ENCODE data around the gene MS4A18.

DNA sequence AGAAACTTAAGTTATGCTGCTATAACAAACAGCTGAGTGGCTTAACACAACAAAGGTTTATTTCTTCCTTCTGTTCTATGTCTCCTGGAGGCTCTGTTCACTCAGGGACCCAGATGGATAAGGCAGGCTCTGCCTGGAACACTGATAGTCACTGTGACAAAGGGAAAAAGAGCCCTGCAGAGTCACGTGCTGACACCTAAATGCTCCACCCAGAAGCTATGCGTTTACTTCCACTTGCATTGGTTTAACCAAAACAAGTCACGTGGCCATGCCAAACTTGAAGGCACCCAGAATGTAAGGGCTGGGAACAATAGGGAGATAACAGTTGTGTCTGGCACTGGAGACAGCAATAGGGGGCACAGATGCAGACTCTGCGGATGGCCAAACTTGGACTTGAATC, 28.8 kb downstream of the MS4A18 start:
- no peak for TF ChIP-seq POLR2A (IDR thresholded peaks at IDR 0.05)
- TF ChIP-seq, protein P1, sequence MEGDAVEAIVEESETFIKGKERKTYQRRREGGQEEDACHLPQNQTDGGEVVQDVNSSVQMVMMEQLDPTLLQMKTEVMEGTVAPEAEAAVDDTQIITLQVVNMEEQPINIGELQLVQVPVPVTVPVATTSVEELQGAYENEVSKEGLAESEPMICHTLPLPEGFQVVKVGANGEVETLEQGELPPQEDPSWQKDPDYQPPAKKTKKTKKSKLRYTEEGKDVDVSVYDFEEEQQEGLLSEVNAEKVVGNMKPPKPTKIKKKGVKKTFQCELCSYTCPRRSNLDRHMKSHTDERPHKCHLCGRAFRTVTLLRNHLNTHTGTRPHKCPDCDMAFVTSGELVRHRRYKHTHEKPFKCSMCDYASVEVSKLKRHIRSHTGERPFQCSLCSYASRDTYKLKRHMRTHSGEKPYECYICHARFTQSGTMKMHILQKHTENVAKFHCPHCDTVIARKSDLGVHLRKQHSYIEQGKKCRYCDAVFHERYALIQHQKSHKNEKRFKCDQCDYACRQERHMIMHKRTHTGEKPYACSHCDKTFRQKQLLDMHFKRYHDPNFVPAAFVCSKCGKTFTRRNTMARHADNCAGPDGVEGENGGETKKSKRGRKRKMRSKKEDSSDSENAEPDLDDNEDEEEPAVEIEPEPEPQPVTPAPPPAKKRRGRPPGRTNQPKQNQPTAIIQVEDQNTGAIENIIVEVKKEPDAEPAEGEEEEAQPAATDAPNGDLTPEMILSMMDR (IDR thresholded peaks at IDR 0.05), result no peak

All from lower leg skin (tissue), 3 donors.